Osteoblast (primary cell): ENCODE data around the gene IL18. TPM values are rescaled to one million over a fixed set of nuclear protein-coding genes. Genes with fewer than 3 reads are reported as not detected.

Experiments
- DNase-seq: peaks from one replicate; pipeline ENCODE4 v3.0.0; 2011; ENCODE audit warnings: low spot score, mixed read lengths; ENCODE audit not compliant: insufficient read length; ENCODE audit errors: missing footprints
- H2AFZ ChIP-seq: 2 replicates; pipeline ENCODE4 v1.6.0; 2011; ENCODE audit warnings: mild to moderate bottlenecking, low read length
- H3K27ac ChIP-seq: 2 replicates; pipeline ENCODE4 v1.5.1; 2011; ENCODE audit warnings: mild to moderate bottlenecking, low read depth, low read length, moderate library complexity
- H3K27me3 ChIP-seq: 2 replicates; pipeline ENCODE4 v1.6.0; 2012; ENCODE audit warnings: mild to moderate bottlenecking, control low read depth, inconsistent platforms, low read length, moderate library complexity; ENCODE audit not compliant: insufficient read depth
- H3K36me3 ChIP-seq: 2 replicates; pipeline ENCODE4 v1.5.1; 2011; ENCODE audit warnings: mild to moderate bottlenecking, low read length, control low read depth, moderate library complexity; ENCODE audit not compliant: insufficient read depth
- H3K4me1 ChIP-seq: 2 replicates; pipeline ENCODE4 v1.5.1; 2011; ENCODE audit warnings: mild to moderate bottlenecking, low read length, control low read depth, moderate library complexity; ENCODE audit not compliant: insufficient read depth
- H3K4me2 ChIP-seq: 2 replicates; pipeline ENCODE4 v1.6.0; 2011; ENCODE audit warnings: mild to moderate bottlenecking, low read length; ENCODE audit not compliant: insufficient read depth
- H3K4me3 ChIP-seq: fragments of 200-600 bp; sonication (generic); 3 replicates; pipeline ENCODE4 v1.5.1; 2012; ENCODE audit warnings: mild to moderate bottlenecking, low read length, inconsistent platforms; ENCODE audit not compliant: insufficient read depth
- H3K79me2 ChIP-seq: 2 replicates; pipeline ENCODE4 v1.6.0; 2012; ENCODE audit warnings: mild to moderate bottlenecking, low read length, control low read depth, inconsistent platforms; ENCODE audit not compliant: insufficient read depth
- H3K9me3 ChIP-seq: 2 replicates; pipeline ENCODE4 v1.5.1; 2011; ENCODE audit warnings: low read depth, low read length, control low read depth
- H4K20me1 ChIP-seq: 2 replicates; pipeline ENCODE4 v1.6.0; 2012; ENCODE audit warnings: mild to moderate bottlenecking, low read length, control low read depth; ENCODE audit not compliant: insufficient read depth
- CTCF ChIP-seq: IDR thresholded peaks from 2 replicates; pipeline ENCODE4 v1.5.1; 2011; ENCODE audit warnings: mild to moderate bottlenecking, low read depth, low read length, moderate library complexity; ENCODE audit errors: extremely low read depth
- total RNA-seq: library from RNA; depleted of rRNA; stranded (reverse); fragments of >200 nt; gene quantifications from 2 replicates; pipeline ENCODE4 v1.2.3, GENCODE V29; 2012

IL18 gene
- total RNA-seq, 1 donor = not detected

- Histone ChIP-seq H3K27ac (no peak overlapping the region), H3K4me3 (no peak overlapping the region), H3K36me3 (no peaks in the 10 kb centered on the region), H3K4me2 (no peak overlapping the region), H4K20me1 (no peaks in the 10 kb centered on the region), H3K4me1 (peaks cover 9% of the 10 kb centered on the region), H3K9me3 (no peaks in the 10 kb centered on the region), H3K27me3 (no peaks in the 10 kb centered on the region), H2AFZ (no peak overlapping the region), H3K79me2 (no peaks in the 10 kb centered on the region)
- TF ChIP-seq CTCF = no peak
- DNase-seq = no peak
These were observed 31.2 kb downstream of the IL18 start for GRCh38 chr11:112132737-112133136.

- no peaks in the 10 kb centered on the region for H4K20me1 ChIP-seq
- peaks cover 9% of the 10 kb centered on the region for H3K4me1 ChIP-seq
- H3K79me2 ChIP-seq = no peaks in the 10 kb centered on the region
- TF ChIP-seq CTCF = no peak
- no peaks in the 10 kb centered on the region for H3K36me3 ChIP-seq
- H3K27me3 ChIP-seq = no peaks in the 10 kb centered on the region
- no peak overlapping the region for H2AFZ ChIP-seq
- no peak for DNase-seq
- H3K4me2 ChIP-seq = no peak overlapping the region
- H3K9me3 ChIP-seq = no peaks in the 10 kb centered on the region
- no peak overlapping the region for H3K27ac ChIP-seq
- no peak overlapping the region for H3K4me3 ChIP-seq
These were observed 34.2 kb downstream of the IL18 start for GRCh38 chr11:112129656-112130055.

GRCh38 chr11:112128483-112129121 lies 35.3 kb downstream of the IL18 start:
- H3K4me1 ChIP-seq = peaks cover 9% of the 10 kb centered on the region

GRCh38 chr11:112127056-112127455 lies 36.8 kb downstream of the IL18 start:
- no peaks in the 10 kb centered on the region for H3K27me3 ChIP-seq
- TF ChIP-seq CTCF = no peak

More at GRCh38 chr11:112128483-112129121, 35.3 kb downstream of the IL18 start:
- peak; percentile 69 for DNase-seq
- no peaks in the 10 kb centered on the region for H3K27me3 ChIP-seq
- H3K4me2 ChIP-seq = no peak overlapping the region
- H3K9me3 ChIP-seq = no peaks in the 10 kb centered on the region
- no peak for TF ChIP-seq CTCF
- no peaks in the 10 kb centered on the region for H4K20me1 ChIP-seq
- H3K79me2 ChIP-seq = no peaks in the 10 kb centered on the region
- H3K4me3 ChIP-seq = no peak overlapping the region
- H3K27ac ChIP-seq = no peak overlapping the region
- H2AFZ ChIP-seq = no peak overlapping the region
- no peaks in the 10 kb centered on the region for H3K36me3 ChIP-seq

More at GRCh38 chr11:112127056-112127455, 36.8 kb downstream of the IL18 start:
- no peak overlapping the region for H3K4me2 ChIP-seq
- no peak for DNase-seq
- H2AFZ ChIP-seq = no peak overlapping the region
- no peak overlapping the region for H3K4me3 ChIP-seq
- no peaks in the 10 kb centered on the region for H3K9me3 ChIP-seq
- H3K4me1 ChIP-seq = peaks cover 9% of the 10 kb centered on the region
- no peak overlapping the region for H3K27ac ChIP-seq
- no peaks in the 10 kb centered on the region for H3K79me2 ChIP-seq
- no peaks in the 10 kb centered on the region for H4K20me1 ChIP-seq
- H3K36me3 ChIP-seq = no peaks in the 10 kb centered on the region
